Neuronal stem cell (in vitro differentiated cells): ENCODE measurements around the gene KIF1C.

Experiments used
- DNase-seq: peaks from one replicate; pipeline ENCODE4 v3.0.0-alpha.2; 2013; ENCODE audit warnings: low spot score
- H2AFZ ChIP-seq: one replicate; pipeline ENCODE4 v1.6.1; 2013; ENCODE audit warnings: mild to moderate bottlenecking, low read length, inconsistent platforms
- H2AK5ac ChIP-seq: 2 replicates; pipeline ENCODE4 v1.6.1; 2013; ENCODE audit warnings: low read depth, mild to moderate bottlenecking, inconsistent platforms, low read length, moderate library complexity, mixed read lengths
- H2BK120ac ChIP-seq: 2 replicates; pipeline ENCODE4 v1.6.1; 2013; ENCODE audit warnings: low read depth, mild to moderate bottlenecking, inconsistent platforms, low read length, moderate library complexity, mixed read lengths
- H2BK12ac ChIP-seq: one replicate; pipeline ENCODE4 v1.6.1; 2013; ENCODE audit warnings: low read length, inconsistent platforms
- H2BK15ac ChIP-seq: 2 replicates; pipeline ENCODE4 v1.6.1; 2013; ENCODE audit warnings: mild to moderate bottlenecking, low read length, inconsistent platforms, mixed read lengths
- H2BK5ac ChIP-seq: one replicate; pipeline ENCODE4 v1.6.1; 2013; ENCODE audit warnings: inconsistent platforms, mild to moderate bottlenecking, low read length, moderate library complexity
- H3K14ac ChIP-seq: one replicate; pipeline ENCODE4 v1.6.1; 2013; ENCODE audit warnings: low read length, inconsistent platforms
- H3K18ac ChIP-seq: 2 replicates; pipeline ENCODE4 v1.6.1; 2013; ENCODE audit warnings: low read length, inconsistent platforms
- H3K23ac ChIP-seq: 2 replicates; pipeline ENCODE4 v1.6.1; 2013; ENCODE audit warnings: low read depth, mild to moderate bottlenecking, mixed read lengths, low read length, inconsistent platforms; ENCODE audit not compliant: poor library complexity
- H3K27ac ChIP-seq: replicated peaks from 3 replicates; pipeline ENCODE4 v1.5.1; 2013; ENCODE audit warnings: low read length, inconsistent platforms
- H3K27me3 ChIP-seq, 3 experiments: 2 replicates each; pipeline ENCODE4 v1.6.1; 2013; ENCODE audit warnings: low read length in 3 of 3, mild to moderate bottlenecking in 2 of 3, inconsistent platforms in 1 of 3, low read depth in 1 of 3, mixed read lengths in 1 of 3, moderate library complexity in 1 of 3; ENCODE audit not compliant: control insufficient read depth in 3 of 3, insufficient read depth in 3 of 3
- H3K36me3 ChIP-seq, 2 donors: replicated peaks in 1 of 2; 2 replicates each; pipeline ENCODE4 v1.6.1; 2013; ENCODE audit warnings: low read length in 2 of 2; ENCODE audit not compliant: control insufficient read depth in 2 of 2, insufficient read depth in 2 of 2
- H3K4ac ChIP-seq: 2 replicates; pipeline ENCODE4 v1.6.1; 2013; ENCODE audit warnings: inconsistent platforms, mild to moderate bottlenecking, low read length, moderate library complexity
- H3K4me1 ChIP-seq, 2 donors: 1 replicate in 1 of 2; 2 replicates in 1 of 2; pipeline ENCODE4 v1.6.1; 2013; ENCODE audit warnings: low read length in 2 of 2, low read depth in 1 of 2; ENCODE audit not compliant: control insufficient read depth in 2 of 2, insufficient read depth in 1 of 2
- H3K4me2 ChIP-seq: one replicate; pipeline ENCODE4 v1.6.1; 2013; ENCODE audit warnings: mild to moderate bottlenecking, low read length, inconsistent platforms; ENCODE audit not compliant: insufficient read depth, poor library complexity, severe bottlenecking
- H3K4me3 ChIP-seq, 2 donors: 2 replicates each; pipeline ENCODE4 v1.5.1; 2013; ENCODE audit warnings: low read length in 2 of 2, mild to moderate bottlenecking in 2 of 2, inconsistent platforms in 1 of 2, moderate library complexity in 1 of 2
- H3K79me1 ChIP-seq: one replicate; pipeline ENCODE4 v1.6.1; 2013; ENCODE audit warnings: low read depth, mild to moderate bottlenecking, inconsistent platforms, low read length, moderate library complexity
- H3K9ac ChIP-seq: one replicate; pipeline ENCODE4 v1.6.1; 2013; ENCODE audit warnings: mild to moderate bottlenecking, low read depth, low read length, inconsistent platforms; ENCODE audit not compliant: poor library complexity
- H3K9me3 ChIP-seq, 2 donors: replicated peaks in 1 of 2; 2 replicates each; pipeline versions ENCODE3 to v1.6.1; 2013; ENCODE audit warnings: low read length in 2 of 2, mild to moderate bottlenecking in 2 of 2, inconsistent platforms in 1 of 2, low read depth in 1 of 2, mixed read lengths in 1 of 2, moderate library complexity in 1 of 2; ENCODE audit not compliant: control insufficient read depth in 2 of 2, insufficient read depth in 1 of 2
- H4K8ac ChIP-seq: one replicate; pipeline ENCODE4 v1.6.1; 2013; ENCODE audit warnings: low read depth, mild to moderate bottlenecking, inconsistent platforms, low read length, moderate library complexity
- H4K91ac ChIP-seq: one replicate; pipeline ENCODE4 v1.6.1; 2013; ENCODE audit warnings: low read length, low read depth, mild to moderate bottlenecking, inconsistent platforms; ENCODE audit not compliant: poor library complexity
- WGBS, 2 donors: extraction: QIAGEN DNeasy Blood & Tissue Kit; methylation state at CpG; one replicate each; pipeline ENCODE4 v1.1.7; 2013; ENCODE audit warnings: missing lambda C conversion rate in 2 of 2, mixed read lengths in 1 of 2; ENCODE audit not compliant: insufficient read length in 2 of 2, insufficient replicate concordance in 1 of 2; ENCODE audit errors: extremely low coverage in 2 of 2; 5-methylcytosine and 5-hydroxymethylcytosine counted together

The KIF1C gene

GRCh38 chr17:4959261-4959965 is 38.3 kb upstream of the KIF1C start:
- Histone ChIP-seq H3K27ac (no peak overlapping the region), H2BK12ac (no peak overlapping the region), H3K79me1 (no peaks in the 10 kb centered on the region), H2BK120ac (no peak overlapping the region), H3K9ac (no peak overlapping the region), H2BK5ac (no peak overlapping the region), H2AFZ (no peak overlapping the region), H4K8ac (no peak overlapping the region), H2BK15ac (no peak overlapping the region), H3K4me3 (no peak overlapping the region), H4K91ac (no peak overlapping the region), H3K36me3 (peaks cover 14 to 59% of the 10 kb centered on the region in 2 donors), H3K4me2 (no peak overlapping the region), H2AK5ac (no peak overlapping the region), H3K4ac (no peak overlapping the region), H3K18ac (no peak overlapping the region), H3K9me3 (no peaks in the 10 kb centered on the region), H3K4me1 (no peaks in the 10 kb centered on the region), H3K14ac (no peak overlapping the region), H3K23ac (no peak overlapping the region), H3K27me3 (no peaks in the 10 kb centered on the region)
- no CpG with 5 or more reads among the region's 18 CpGs for WGBS, 2 donors
- DNase-seq = no peak

GRCh38 chr17:4960279-4960922 is 37.3 kb upstream of the KIF1C start:
- H3K23ac ChIP-seq = no peak overlapping the region
- H4K8ac ChIP-seq = no peak overlapping the region
- H3K27me3 ChIP-seq = no peaks in the 10 kb centered on the region
- no peak overlapping the region for H2BK12ac ChIP-seq
- H3K9me3 ChIP-seq = peaks cover 0 to 4% of the 10 kb centered on the region in 2 donors
- H2AK5ac ChIP-seq = no peak overlapping the region
- no peak overlapping the region for H3K9ac ChIP-seq
- no peaks in the 10 kb centered on the region for H3K79me1 ChIP-seq
- H3K4me1 ChIP-seq = no peaks in the 10 kb centered on the region
- no peak overlapping the region for H3K4me3 ChIP-seq
- H3K14ac ChIP-seq = no peak overlapping the region
- no peak overlapping the region for H2BK5ac ChIP-seq
- no peak overlapping the region for H3K18ac ChIP-seq
- no peak overlapping the region for H3K27ac ChIP-seq
- H3K4me2 ChIP-seq = no peak overlapping the region
- no peak overlapping the region for H4K91ac ChIP-seq
- H2BK15ac ChIP-seq = no peak overlapping the region
- no CpG with 5 or more reads among the region's 9 CpGs for WGBS, 2 donors
- H2BK120ac ChIP-seq = no peak overlapping the region
- no peak for DNase-seq
- no peak overlapping the region for H2AFZ ChIP-seq
- H3K36me3 ChIP-seq = peaks cover 14 to 63% of the 10 kb centered on the region in 2 donors
- no peak overlapping the region for H3K4ac ChIP-seq

- no peak overlapping the region for H2AFZ ChIP-seq
- H3K9ac ChIP-seq = no peak overlapping the region
- peaks cover 2% of the 10 kb centered on the region for H3K79me1 ChIP-seq
- no CpG with 5 or more reads among the region's 15 CpGs for WGBS, 2 donors
- H4K91ac ChIP-seq = no peak overlapping the region
- no peak overlapping the region for H3K14ac ChIP-seq
- H2BK5ac ChIP-seq = no peak overlapping the region
- H2BK12ac ChIP-seq = no peak overlapping the region
- H3K18ac ChIP-seq = no peak overlapping the region
- DNase-seq = no peak
- H3K4me3 ChIP-seq = no peak overlapping the region
- H3K23ac ChIP-seq = no peak overlapping the region
- no peak overlapping the region for H2BK15ac ChIP-seq
- no peak overlapping the region for H3K27ac ChIP-seq
- H3K9me3 ChIP-seq = peaks cover 3 to 9% of the 10 kb centered on the region in 2 donors
- no peak overlapping the region for H4K8ac ChIP-seq
- H3K36me3 ChIP-seq = peaks cover 6 to 38% of the 10 kb centered on the region in 2 donors
- H3K27me3 ChIP-seq = no peaks in the 10 kb centered on the region
- H3K4ac ChIP-seq = no peak overlapping the region
- no peak overlapping the region for H2AK5ac ChIP-seq
- no peak overlapping the region for H2BK120ac ChIP-seq
- no peak overlapping the region for H3K4me2 ChIP-seq
- peaks cover 6 to 15% of the 10 kb centered on the region in 2 donors for H3K4me1 ChIP-seq
Measured at GRCh38 chr17:4965311-4965986, 32.3 kb upstream of the KIF1C start.
